HEK293T (cell line): ENCODE results near the gene FSIP1.

Experiments
- ARNT ChIP-seq: fragments of 450-650 bp; IDR thresholded peaks from 2 replicates; pipeline ENCODE4 v1.6.1; 2017; ENCODE audit warnings: mild to moderate bottlenecking
- BHLHE40 ChIP-seq: fragments of 450-650 bp; IDR thresholded peaks from 2 replicates; pipeline ENCODE4 v1.6.1; 2016; ENCODE audit warnings: mild to moderate bottlenecking, moderate library complexity, borderline replicate concordance
- CTBP1 ChIP-seq: fragments of 450-650 bp; IDR thresholded peaks from 2 replicates; pipeline ENCODE4 v1.6.1; 2016; ENCODE audit warnings: borderline replicate concordance
- ELF4 ChIP-seq: fragments of 450-650 bp; IDR thresholded peaks from 2 replicates; pipeline ENCODE4 v1.6.1; 2017; ENCODE audit warnings: antibody characterized with exemption
- FOXK2 ChIP-seq: fragments of 450-650 bp; IDR thresholded peaks from 2 replicates; pipeline ENCODE4 v1.6.1; 2016; ENCODE audit warnings: mild to moderate bottlenecking
- FOXM1 ChIP-seq: fragments of 450-650 bp; IDR thresholded peaks from 2 replicates; pipeline ENCODE4 v1.6.1; 2017; ENCODE audit warnings: mild to moderate bottlenecking, borderline replicate concordance
- HDGF ChIP-seq: fragments of 450-650 bp; IDR thresholded peaks from 2 replicates; pipeline ENCODE4 v1.6.1; 2017; ENCODE audit warnings: antibody characterized with exemption, borderline replicate concordance
- L3MBTL2 ChIP-seq: fragments of 450-650 bp; conservative IDR thresholded peaks from 2 replicates; pipeline ENCODE4 v1.6.1; 2016; ENCODE audit warnings: mild to moderate bottlenecking
- LEF1 ChIP-seq: fragments of 450-650 bp; IDR thresholded peaks from 2 replicates; pipeline ENCODE4 v1.6.1; 2017; ENCODE audit warnings: mild to moderate bottlenecking, borderline replicate concordance
- NFRKB ChIP-seq: fragments of 450-650 bp; IDR thresholded peaks from 2 replicates; pipeline ENCODE4 v1.6.1; 2016; ENCODE audit warnings: mild to moderate bottlenecking, moderate library complexity
- SP1 ChIP-seq: fragments of 450-650 bp; IDR thresholded peaks from 2 replicates; pipeline ENCODE4 v1.6.1; 2017
- SUZ12 ChIP-seq: fragments of 450-650 bp; IDR thresholded peaks from 2 replicates; pipeline ENCODE4 v1.6.1; 2016; ENCODE audit warnings: mild to moderate bottlenecking
- TARDBP ChIP-seq: fragments of 450-650 bp; IDR thresholded peaks from 2 replicates; pipeline ENCODE4 v1.6.1; 2016

GRCh38 chr15:39622660-39623516, 159.8 kb downstream of the FSIP1 start:
- TF ChIP-seq ARNT: no peak
- no peak for TF ChIP-seq TARDBP
- no peak for TF ChIP-seq SP1
- TF ChIP-seq NFRKB: no peak
- no peak for TF ChIP-seq FOXK2
- no peak for TF ChIP-seq ELF4
- TF ChIP-seq LEF1: no peak
- no peak for TF ChIP-seq BHLHE40
- TF ChIP-seq SUZ12: no peak
- no peak for TF ChIP-seq CTBP1
- no peak for TF ChIP-seq L3MBTL2
- no peak for TF ChIP-seq FOXM1
- no peak for TF ChIP-seq HDGF
